Measurements from ENCODE around the gene PDPK1.
"Not testable (repeated sequence)": the region's sequence is repeated elsewhere in the genome, so short reads cannot be mapped to it uniquely, and the experiment has no call there.

DNA sequence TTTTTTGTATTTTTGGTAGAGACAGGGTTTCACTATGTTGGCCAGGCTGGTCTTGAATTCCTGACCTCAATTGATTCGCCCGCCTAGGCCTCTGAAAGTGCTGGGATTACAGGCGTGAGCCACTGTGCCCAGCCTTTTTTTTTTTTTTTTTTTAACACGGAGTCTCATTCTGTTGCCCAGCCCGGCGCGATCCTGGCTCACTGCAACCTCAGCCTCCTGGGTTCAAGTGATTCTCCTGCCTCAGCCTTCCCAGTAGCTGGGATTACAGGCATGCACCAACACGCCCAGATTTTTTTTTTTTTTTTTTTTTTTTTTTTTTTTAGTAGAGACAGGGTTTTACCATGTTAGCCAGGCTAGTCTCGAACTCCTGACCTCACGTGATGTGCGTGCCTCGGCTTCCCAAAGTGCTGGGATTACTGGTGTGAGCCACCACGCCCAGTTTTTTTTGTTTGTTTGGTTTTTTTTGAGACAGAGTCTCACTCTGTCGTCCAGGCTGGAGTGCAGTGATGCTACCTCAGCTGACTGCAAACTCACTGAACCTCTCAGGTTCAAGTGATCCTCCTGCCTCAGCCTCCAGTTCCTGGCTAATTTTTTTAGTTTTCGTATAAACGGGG is 4.6 kb upstream of the PDPK1 start:
- TF ChIP-seq EZH2 (IDR thresholded peaks at IDR 0.05; ENCODE audit: borderline replicate concordance); EZH2phosphoT487 (IDR thresholded peaks at IDR 0.05; ENCODE audit: low read depth, severe bottlenecking, unreplicated experiment): not testable (repeated sequence)
- TF ChIP-seq, protein P1, sequence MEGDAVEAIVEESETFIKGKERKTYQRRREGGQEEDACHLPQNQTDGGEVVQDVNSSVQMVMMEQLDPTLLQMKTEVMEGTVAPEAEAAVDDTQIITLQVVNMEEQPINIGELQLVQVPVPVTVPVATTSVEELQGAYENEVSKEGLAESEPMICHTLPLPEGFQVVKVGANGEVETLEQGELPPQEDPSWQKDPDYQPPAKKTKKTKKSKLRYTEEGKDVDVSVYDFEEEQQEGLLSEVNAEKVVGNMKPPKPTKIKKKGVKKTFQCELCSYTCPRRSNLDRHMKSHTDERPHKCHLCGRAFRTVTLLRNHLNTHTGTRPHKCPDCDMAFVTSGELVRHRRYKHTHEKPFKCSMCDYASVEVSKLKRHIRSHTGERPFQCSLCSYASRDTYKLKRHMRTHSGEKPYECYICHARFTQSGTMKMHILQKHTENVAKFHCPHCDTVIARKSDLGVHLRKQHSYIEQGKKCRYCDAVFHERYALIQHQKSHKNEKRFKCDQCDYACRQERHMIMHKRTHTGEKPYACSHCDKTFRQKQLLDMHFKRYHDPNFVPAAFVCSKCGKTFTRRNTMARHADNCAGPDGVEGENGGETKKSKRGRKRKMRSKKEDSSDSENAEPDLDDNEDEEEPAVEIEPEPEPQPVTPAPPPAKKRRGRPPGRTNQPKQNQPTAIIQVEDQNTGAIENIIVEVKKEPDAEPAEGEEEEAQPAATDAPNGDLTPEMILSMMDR (IDR thresholded peaks at IDR 0.05; ENCODE audit: poor library complexity), result not testable (repeated sequence)
